Fibroblast of skin of right quadriceps (primary cell): Measurements from ENCODE around the gene RB1.
"Not testable (repeated sequence)": the region's sequence is repeated elsewhere in the genome, so short reads cannot be mapped to it uniquely, and the experiment has no call there.

Experiments used
- DNase-seq: peaks from one replicate; pipeline ENCODE4 v3.0.0-alpha.2; 2013

The RB1 gene

GRCh38 chr13:48299591-48299990 is 4.0 kb upstream of the RB1 start:
- DNase-seq: no peak

- no peak for DNase-seq
Measured at GRCh38 chr13:48302871-48303358, 636 bp upstream of the RB1 start.

GRCh38 chr13:48304143-48304876 is 759 bp downstream of the RB1 start:
- peak; percentile 34 for DNase-seq

- DNase-seq: no peak
Measured at GRCh38 chr13:48311223-48311622, 7.7 kb downstream of the RB1 start.

GRCh38 chr13:48315969-48316650 is 12.6 kb downstream of the RB1 start:
- no peak for DNase-seq

- DNase-seq: no peak
Measured at GRCh38 chr13:48316826-48317510, 13.4 kb downstream of the RB1 start.

GRCh38 chr13:48317511-48318376 is 14.2 kb downstream of the RB1 start:
- no peak for DNase-seq

GRCh38 chr13:48318377-48318811 is 14.8 kb downstream of the RB1 start:
- DNase-seq: no peak

GRCh38 chr13:48318821-48319511 is 15.4 kb downstream of the RB1 start:
- DNase-seq: no peak

GRCh38 chr13:48319531-48320398 is 16.2 kb downstream of the RB1 start:
- no peak for DNase-seq

- DNase-seq: no peak
Measured at GRCh38 chr13:48320399-48320790, 16.8 kb downstream of the RB1 start.

- no peak for DNase-seq
Measured at GRCh38 chr13:48320891-48321510, 17.4 kb downstream of the RB1 start.

GRCh38 chr13:48322294-48322693 is 18.7 kb downstream of the RB1 start:
- no peak for DNase-seq

GRCh38 chr13:48333976-48334375 is 30.4 kb downstream of the RB1 start:
- DNase-seq: no peak

GRCh38 chr13:48334534-48335127 is 31.1 kb downstream of the RB1 start:
- DNase-seq: peak; percentile 37

- DNase-seq: not testable (repeated sequence)
Measured at GRCh38 chr13:48339198-48339597, 35.6 kb downstream of the RB1 start.

GRCh38 chr13:48344264-48344663 is 40.7 kb downstream of the RB1 start:
- no peak for DNase-seq

- no peak for DNase-seq
Measured at GRCh38 chr13:48346583-48346982, 43.0 kb downstream of the RB1 start.

- no peak for DNase-seq
Measured at GRCh38 chr13:48349525-48349924, 46.0 kb downstream of the RB1 start.

GRCh38 chr13:48353590-48353989 is 50.0 kb downstream of the RB1 start:
- no peak for DNase-seq
